Measurements from ENCODE around the gene GSTA4. TPM values are rescaled to one million over a fixed set of nuclear protein-coding genes. Genes with fewer than 3 reads are reported as not detected.

GSTA4 gene
- total and polyA plus RNA-seq, 2 experiments from 2014 or later = 19.3 to 29.9 TPM

DNA sequence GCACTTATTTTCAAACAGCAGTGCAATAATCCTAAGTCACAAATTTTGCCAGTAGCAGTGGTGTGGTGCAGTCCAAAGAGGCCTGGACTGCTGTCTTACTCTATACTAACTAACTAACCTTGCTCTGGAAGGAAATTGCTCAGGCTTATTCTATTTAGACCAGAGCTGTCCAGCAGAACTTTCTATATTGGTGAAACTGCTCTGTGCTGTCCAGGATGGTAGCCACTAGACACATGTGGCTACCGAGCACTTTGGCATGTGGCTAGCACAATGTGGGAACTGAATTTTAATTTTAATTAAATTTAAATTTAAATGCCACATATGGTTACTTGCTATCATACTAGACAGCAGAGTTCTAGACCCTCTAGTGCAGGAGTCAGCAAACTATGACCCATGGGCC, 43.1 kb upstream of the GSTA4 start:
- Histone ChIP-seq H3K4me1 (ENCODE audit: insufficient read depth) (no peaks in the 10 kb centered on the region; the same call in 1 of the 2 replicates), H3K4me2 (no peak overlapping the region), H3K27ac (ENCODE audit: low read depth) (no peak overlapping the region), H3K9me2 (ENCODE audit: insufficient read depth) (no peaks in the 10 kb centered on the region), H3K4me3 (no peak overlapping the region), H3K27me3 (ENCODE audit: insufficient read depth) (no peaks in the 10 kb centered on the region), H2AFZ (no peak overlapping the region), H3K36me3 (ENCODE audit: insufficient read depth) (0 out of 2 replicates have a peak, but pooled peaks cover 3% of the 10 kb centered on the region), H4K20me1 (replicated peaks; ENCODE audit: insufficient read depth) (no peaks in the 10 kb centered on the region), H3F3A (replicated peaks; ENCODE audit: low read depth) (no peaks in the 10 kb centered on the region), H3K79me2 (replicated peaks; ENCODE audit: insufficient read depth) (no peaks in the 10 kb centered on the region)
- Mint-ChIP-seq H3K27ac (no peak overlapping the region), H3K27me3 (ENCODE audit: insufficient read depth, low read depth, poor library complexity) (peaks cover 4% of the 10 kb centered on the region), H3K4me1 (0 out of 3 replicates have a peak, but pooled peaks cover 3% of the 10 kb centered on the region), H3K4me3 (no peak overlapping the region), H3K9me3 (no peaks in the 10 kb centered on the region), H3K36me3 (ENCODE audit: low read depth) (peaks cover 26% of the 10 kb centered on the region)
- no peak for TF ChIP-seq JUNB (IDR thresholded peaks at IDR 0.05; ENCODE audit: unreplicated experiment)
- TF ChIP-seq, protein P1, sequence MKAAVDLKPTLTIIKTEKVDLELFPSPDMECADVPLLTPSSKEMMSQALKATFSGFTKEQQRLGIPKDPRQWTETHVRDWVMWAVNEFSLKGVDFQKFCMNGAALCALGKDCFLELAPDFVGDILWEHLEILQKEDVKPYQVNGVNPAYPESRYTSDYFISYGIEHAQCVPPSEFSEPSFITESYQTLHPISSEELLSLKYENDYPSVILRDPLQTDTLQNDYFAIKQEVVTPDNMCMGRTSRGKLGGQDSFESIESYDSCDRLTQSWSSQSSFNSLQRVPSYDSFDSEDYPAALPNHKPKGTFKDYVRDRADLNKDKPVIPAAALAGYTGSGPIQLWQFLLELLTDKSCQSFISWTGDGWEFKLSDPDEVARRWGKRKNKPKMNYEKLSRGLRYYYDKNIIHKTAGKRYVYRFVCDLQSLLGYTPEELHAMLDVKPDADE (IDR thresholded peaks at IDR 0.05) = no peak
- no peak for TF ChIP-seq ZNF331 (CRISPR knock-in tag; IDR thresholded peaks at IDR 0.05; ENCODE audit: low read depth)
- TF ChIP-seq EZH2phosphoT487 (IDR thresholded peaks at IDR 0.05; ENCODE audit: unreplicated experiment) = no peak
- DNase-seq (ENCODE audit: low spot score) (no peak), ATAC-seq (no peak)

- H3K4me3 Mint-ChIP-seq = no peak overlapping the region
- no peak for ATAC-seq
- no peak for TF ChIP-seq REST (IDR thresholded peaks at IDR 0.05; ENCODE audit: unreplicated experiment)
- no peak for TF ChIP-seq ZNF114 (CRISPR knock-in tag; IDR thresholded peaks at IDR 0.05)
- TF ChIP-seq, protein P1 (IDR thresholded peaks at IDR 0.05) = no peak
- no peak for TF ChIP-seq ZNF331 (CRISPR knock-in tag; IDR thresholded peaks at IDR 0.05; ENCODE audit: low read depth)
- TF ChIP-seq NANOG (IDR thresholded peaks at IDR 0.05; ENCODE audit: borderline replicate concordance) = no peak
- no peak for TF ChIP-seq CREB1 (CRISPR knock-in tag; IDR thresholded peaks at IDR 0.05; ENCODE audit: low read depth)
- TF ChIP-seq ZNF462 (CRISPR knock-in tag; IDR thresholded peaks at IDR 0.05) = no peak
Measured at GRCh38 chr6:53035549-53036213, 40.6 kb upstream of the GSTA4 start.

More at GRCh38 chr6:53035549-53036213, 40.6 kb upstream of the GSTA4 start:
- Histone ChIP-seq H3K79me2 (replicated peaks; ENCODE audit: insufficient read depth) (no peaks in the 10 kb centered on the region), H3K9me2 (ENCODE audit: insufficient read depth) (no peaks in the 10 kb centered on the region), H3K27ac (ENCODE audit: low read depth) (no peak overlapping the region), H3F3A (replicated peaks; ENCODE audit: low read depth) (no peaks in the 10 kb centered on the region), H3K4me1 (ENCODE audit: insufficient read depth) (no peaks in the 10 kb centered on the region), H3K4me2 (no peak overlapping the region), H3K27me3 (ENCODE audit: insufficient read depth) (no peaks in the 10 kb centered on the region), H3K4me3 (no peak overlapping the region), H3K36me3 (ENCODE audit: insufficient read depth) (0 out of 2 replicates have a peak, but pooled peaks cover 3% of the 10 kb centered on the region), H2AFZ (no peak overlapping the region), H4K20me1 (replicated peaks; ENCODE audit: insufficient read depth) (no peaks in the 10 kb centered on the region)
- H3K27ac Mint-ChIP-seq = no peak overlapping the region
- H3K4me1 Mint-ChIP-seq = no peaks in the 10 kb centered on the region
- DNase-seq (ENCODE audit: low spot score) = no peak
- H3K9me3 Mint-ChIP-seq = no peaks in the 10 kb centered on the region
- H3K27me3 Mint-ChIP-seq (ENCODE audit: insufficient read depth, low read depth, poor library complexity) = peaks cover 4% of the 10 kb centered on the region
- H3K36me3 Mint-ChIP-seq (ENCODE audit: low read depth) = peaks cover 20% of the 10 kb centered on the region
